Activated CD4-positive, alpha-beta memory T cell treated with anti-CD3 and anti-CD28 coated beads, Interleukin-2, amount 10 ng/mL, durations not matched to agents 7 days and 5 days (primary cell): ENCODE data around the gene RFPL4AL1. TPM values are rescaled to one million over a fixed set of nuclear protein-coding genes. Genes with fewer than 3 reads are reported as not detected.
A peak's percentile ranks its signal among the peaks of the same experiment; 100 is the strongest.

Source experiments
- CTCF ChIA-PET: fragments of 350-600 bp; sonication (Branson Sonifier 250); formaldehyde crosslinking; loops from one replicate; lab custom pipeline; 2021; ENCODE audit warnings: antibody characterized with exemption, inconsistent platforms; lab: Charles Lee
- POLR2A ChIA-PET: fragments of 350-600 bp; sonication (Branson Sonifier 250); formaldehyde crosslinking; loops from one replicate; lab custom pipeline; 2021; ENCODE audit warnings: antibody characterized with exemption; lab: Charles Lee
- DNase-seq: peaks from one replicate; pipeline ENCODE4 v3.0.0-alpha.2; 2020
- H3K27ac Mint-ChIP-seq: one replicate; pipeline ENCODE4 v1.8.0; 2021; ENCODE audit warnings: mild to moderate bottlenecking, mixed read lengths
- H3K27me3 Mint-ChIP-seq: one replicate; pipeline ENCODE4 v1.8.0; 2021; ENCODE audit warnings: mixed read lengths
- H3K36me3 Mint-ChIP-seq: one replicate; pipeline ENCODE4 v1.8.0; 2021; ENCODE audit warnings: low read depth, mixed read lengths
- H3K4me1 Mint-ChIP-seq: one replicate; pipeline ENCODE4 v1.8.0; 2021; ENCODE audit warnings: mixed read lengths
- H3K4me3 Mint-ChIP-seq: one replicate; pipeline ENCODE4 v1.8.0; 2021; ENCODE audit warnings: mild to moderate bottlenecking, mixed read lengths
- H3K9me3 Mint-ChIP-seq: one replicate; pipeline ENCODE4 v1.8.0; 2021; ENCODE audit warnings: mixed read lengths
- total RNA-seq, 2 experiments: library from RNA; stranded (reverse); gene quantifications; one replicate each; pipeline ENCODE4 v1.2.3, GENCODE V29; 2021

Gene RFPL4AL1
- total RNA-seq, 2 experiments from 2014 or later: not detected

DNA sequence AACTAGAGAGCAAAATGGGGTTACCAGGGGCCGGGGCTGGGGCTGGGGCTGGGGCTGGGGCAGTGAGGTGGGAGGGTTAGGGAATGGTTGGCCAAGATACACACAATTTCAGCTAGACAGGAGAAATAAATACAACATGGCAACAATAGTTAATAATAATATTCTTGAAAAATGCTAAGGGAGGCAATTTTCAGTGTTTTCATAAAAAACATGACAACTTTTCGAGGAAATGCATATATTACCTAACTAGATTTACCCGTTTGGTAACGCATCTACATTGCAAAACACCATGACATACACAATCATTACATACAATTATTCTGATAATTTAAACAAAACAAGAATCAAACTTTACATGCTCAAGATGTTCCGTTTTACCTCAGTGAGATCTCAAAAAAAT lies 12.2 kb downstream of the RFPL4AL1 start:
- no peak overlapping the region for H3K4me3 Mint-ChIP-seq
- no peak overlapping the region for H3K27ac Mint-ChIP-seq
- no peak for DNase-seq
- H3K36me3 Mint-ChIP-seq: no peaks in the 10 kb centered on the region
- POLR2A ChIA-PET: no interaction called here
- CTCF ChIA-PET: no interaction called here
- no peaks in the 10 kb centered on the region for H3K9me3 Mint-ChIP-seq
- H3K4me1 Mint-ChIP-seq: no peaks in the 10 kb centered on the region
- no peaks in the 10 kb centered on the region for H3K27me3 Mint-ChIP-seq

DNA sequence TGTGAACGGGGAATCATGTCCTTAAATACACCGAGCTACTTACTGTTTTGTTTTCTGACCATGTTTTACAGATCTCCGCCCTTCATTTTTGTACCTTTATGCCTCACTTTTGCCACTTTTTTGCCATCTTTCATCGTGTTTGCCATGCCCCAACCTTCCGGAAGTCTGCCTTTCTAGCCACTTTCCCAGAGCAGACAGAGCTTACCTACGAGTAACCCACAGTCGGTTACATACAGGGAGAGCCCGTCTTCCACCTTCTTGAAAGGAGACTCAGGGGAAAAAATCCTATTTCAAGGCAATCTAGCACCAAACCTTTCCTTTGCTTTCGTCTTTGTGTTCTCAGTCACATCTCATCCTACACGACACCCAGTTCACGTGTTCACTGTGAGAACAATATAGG lies 26.1 kb downstream of the RFPL4AL1 start:
- no peaks in the 10 kb centered on the region for H3K36me3 Mint-ChIP-seq
- H3K27ac Mint-ChIP-seq: no peak overlapping the region
- CTCF ChIA-PET: interaction anchor here (1.2 kb wide), 1 partner anchor 15 kb away, joined by 3 read pairs; no protein-coding TSS in a partner anchor
- no peaks in the 10 kb centered on the region for H3K27me3 Mint-ChIP-seq
- no peak overlapping the region for H3K4me3 Mint-ChIP-seq
- no peaks in the 10 kb centered on the region for H3K4me1 Mint-ChIP-seq
- POLR2A ChIA-PET: no interaction called here
- no peaks in the 10 kb centered on the region for H3K9me3 Mint-ChIP-seq
- no peak for DNase-seq

DNA sequence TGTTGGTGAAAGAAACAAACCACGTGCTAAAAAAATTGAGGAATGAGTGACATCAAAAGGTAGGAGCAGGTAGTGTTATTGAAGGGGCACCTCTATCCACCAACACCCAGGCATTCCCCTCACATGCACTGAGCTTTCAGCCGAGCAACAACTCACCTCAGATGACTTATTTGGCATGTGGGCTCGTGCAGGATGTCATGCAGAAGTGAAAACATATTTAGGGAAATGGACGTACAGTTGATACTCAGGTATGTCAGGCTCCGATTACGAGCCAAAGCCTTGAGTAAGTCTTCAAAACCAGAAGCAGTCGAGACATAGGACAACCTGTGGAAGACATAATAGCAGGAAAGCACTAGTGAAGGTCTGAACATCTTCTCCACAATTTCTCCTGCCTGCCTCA lies 32.5 kb downstream of the RFPL4AL1 start:
- CTCF ChIA-PET: no interaction called here
- no peaks in the 10 kb centered on the region for H3K36me3 Mint-ChIP-seq

DNA sequence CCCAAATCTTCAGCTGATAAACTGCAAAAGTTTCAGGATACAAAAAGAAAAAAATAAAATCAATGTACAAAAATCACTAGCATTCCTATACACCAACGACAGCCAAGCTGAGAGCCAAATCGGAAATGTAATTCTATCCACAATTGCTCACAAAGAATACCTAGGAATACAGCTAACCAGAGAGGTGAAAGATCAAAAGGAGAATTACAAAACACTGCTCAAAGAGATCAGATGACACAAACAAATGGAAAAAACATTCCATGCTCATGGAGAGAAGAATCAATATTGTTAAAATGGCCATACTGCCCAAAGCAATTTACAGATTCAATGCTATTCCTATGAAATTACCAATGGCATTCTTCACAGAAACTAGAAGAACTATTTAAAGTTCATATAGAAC lies 33.4 kb downstream of the RFPL4AL1 start:
- no peaks in the 10 kb centered on the region for H3K36me3 Mint-ChIP-seq
- no peak overlapping the region for H3K4me3 Mint-ChIP-seq
- H3K27me3 Mint-ChIP-seq: no peaks in the 10 kb centered on the region

More for the DNA sequence above, 32.5 kb downstream of the RFPL4AL1 start:
- Mint-ChIP-seq H3K27me3 (no peaks in the 10 kb centered on the region), H3K4me3 (no peak overlapping the region), H3K9me3 (no peaks in the 10 kb centered on the region), H3K27ac (no peak overlapping the region), H3K4me1 (no peaks in the 10 kb centered on the region)
- POLR2A ChIA-PET: no interaction called here
- no peak for DNase-seq

DNA sequence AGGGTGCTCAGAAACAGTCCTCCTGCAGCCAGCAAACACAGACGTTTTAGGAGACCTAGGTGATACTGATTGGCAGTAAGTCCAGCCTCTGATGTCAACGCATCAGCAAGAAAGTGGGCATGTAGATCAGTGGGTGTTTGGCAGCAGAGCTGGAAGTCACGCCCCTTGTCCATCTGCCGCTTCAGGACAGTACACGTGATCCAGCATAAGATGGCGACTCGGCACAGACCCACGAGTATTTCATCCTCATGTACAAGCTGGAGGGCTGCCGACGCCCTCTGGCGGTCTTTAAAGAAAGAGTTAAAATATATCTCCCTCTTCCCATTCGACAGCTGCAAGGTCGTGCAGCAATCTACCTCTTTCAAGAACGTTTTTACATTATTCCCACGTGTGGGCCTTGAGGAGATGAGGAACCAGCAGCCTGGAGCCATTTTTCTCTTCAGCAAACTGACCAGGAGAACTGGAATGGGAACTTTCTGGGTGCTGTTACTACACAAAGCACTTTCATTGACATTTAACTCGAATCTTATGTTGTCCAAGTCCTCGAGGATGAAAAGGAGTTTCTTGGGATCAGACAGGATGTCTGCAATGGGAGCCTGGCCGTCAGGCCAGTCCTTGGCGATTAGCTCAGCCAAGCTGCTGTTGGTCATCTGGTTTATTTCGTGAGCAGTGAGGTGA lies 40.6 kb downstream of the RFPL4AL1 start:
- no peaks in the 10 kb centered on the region for H3K36me3 Mint-ChIP-seq
- peak; percentile 32 for DNase-seq
- H3K27me3 Mint-ChIP-seq: no peaks in the 10 kb centered on the region
- no peaks in the 10 kb centered on the region for H3K4me1 Mint-ChIP-seq
- POLR2A ChIA-PET: no interaction called here
- H3K27ac Mint-ChIP-seq: no peak overlapping the region
- H3K9me3 Mint-ChIP-seq: peaks cover 8% of the 10 kb centered on the region
- CTCF ChIA-PET: interaction anchor here (0.8 to 4.1 kb wide), 3 partner anchors 15 to 177 kb away, joined by 3 to 23 read pairs (median 3); partner anchors contain the start of gene NLRP11
- no peak overlapping the region for H3K4me3 Mint-ChIP-seq

More for the DNA sequence above, 33.4 kb downstream of the RFPL4AL1 start:
- DNase-seq: no peak
- Mint-ChIP-seq H3K9me3 (peaks cover 4% of the 10 kb centered on the region), H3K27ac (no peak overlapping the region), H3K4me1 (no peaks in the 10 kb centered on the region)
- CTCF ChIA-PET: no interaction called here
- POLR2A ChIA-PET: no interaction called here

DNA sequence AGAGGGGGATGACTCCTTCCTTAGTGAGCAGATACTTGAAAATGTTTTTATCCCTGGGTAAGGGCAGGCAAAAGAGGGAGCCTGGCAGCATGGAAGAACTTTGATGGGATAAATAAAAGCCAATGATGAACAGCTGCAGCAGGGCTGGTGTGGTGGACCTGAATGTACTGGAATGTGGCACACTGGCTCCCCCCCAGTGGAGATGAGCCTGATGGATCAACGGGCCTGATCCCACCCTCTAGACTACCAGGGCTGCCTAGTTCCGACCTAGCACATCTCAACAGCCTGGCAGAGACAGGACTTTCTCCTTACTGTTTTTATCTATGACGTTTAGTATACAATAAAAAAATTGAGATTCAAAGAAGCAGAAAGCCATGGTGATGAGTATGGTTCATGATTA lies 42.4 kb downstream of the RFPL4AL1 start:
- H3K27ac Mint-ChIP-seq: no peak overlapping the region
- no peaks in the 10 kb centered on the region for H3K36me3 Mint-ChIP-seq
- CTCF ChIA-PET: interaction anchor here (4.1 kb wide), 1 partner anchor 179 kb away, joined by 23 read pairs; no protein-coding TSS in a partner anchor
- no peaks in the 10 kb centered on the region for H3K4me1 Mint-ChIP-seq
- POLR2A ChIA-PET: no interaction called here
- peaks cover 12% of the 10 kb centered on the region for H3K9me3 Mint-ChIP-seq
- no peak overlapping the region for H3K4me3 Mint-ChIP-seq
- no peak for DNase-seq
- no peaks in the 10 kb centered on the region for H3K27me3 Mint-ChIP-seq

DNA sequence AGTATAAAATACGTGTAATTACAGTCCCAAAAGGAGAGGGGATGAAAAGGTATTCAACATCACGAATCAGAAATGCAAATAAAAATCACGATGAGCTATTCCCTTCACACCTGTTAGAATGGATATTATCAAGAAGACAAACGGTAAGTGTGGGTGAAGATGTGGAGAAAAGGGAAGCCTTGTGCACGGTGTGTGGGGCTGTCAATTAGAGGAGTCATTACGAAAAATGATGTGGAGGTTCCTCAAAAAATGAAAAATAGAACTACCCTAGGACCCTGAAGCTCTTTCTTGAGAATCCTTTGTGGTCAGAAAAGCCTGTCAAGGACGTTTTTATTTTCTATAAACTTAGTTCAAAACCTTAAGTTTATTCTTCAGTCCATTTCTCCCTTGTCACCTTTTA lies 43.5 kb downstream of the RFPL4AL1 start:
- Mint-ChIP-seq H3K27me3 (no peaks in the 10 kb centered on the region), H3K27ac (no peak overlapping the region), H3K36me3 (no peaks in the 10 kb centered on the region), H3K4me1 (no peaks in the 10 kb centered on the region), H3K9me3 (peaks cover 11% of the 10 kb centered on the region), H3K4me3 (no peak overlapping the region)
- no peak for DNase-seq
- ChIA-PET CTCF (interaction anchor here (4.1 kb wide), 1 partner anchor 180 kb away, joined by 23 read pairs; no protein-coding TSS in a partner anchor), POLR2A (no interaction called here)

DNA sequence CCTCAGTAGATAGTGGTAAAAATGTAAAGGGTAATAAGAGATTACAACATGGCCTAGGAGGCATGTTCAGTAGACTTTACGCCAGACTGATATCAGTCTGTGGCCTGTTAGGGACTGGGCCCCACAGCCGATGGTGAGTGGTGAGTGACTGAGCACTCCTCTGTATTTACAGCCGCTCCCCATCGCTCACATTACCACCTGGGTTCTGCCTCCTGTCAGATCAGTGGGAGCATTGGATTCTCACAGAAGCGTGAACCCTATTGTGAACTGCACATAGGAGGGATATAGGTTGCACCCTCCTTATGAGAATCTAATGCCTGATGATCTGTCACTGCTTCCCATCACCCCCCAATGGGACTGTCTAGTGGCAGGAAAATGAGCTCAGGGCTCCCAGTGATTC lies 45.0 kb downstream of the RFPL4AL1 start:
- no peaks in the 10 kb centered on the region for H3K4me1 Mint-ChIP-seq
- no peaks in the 10 kb centered on the region for H3K36me3 Mint-ChIP-seq
- H3K4me3 Mint-ChIP-seq: no peak overlapping the region
- DNase-seq: no peak
- ChIA-PET POLR2A (no interaction called here), CTCF (no interaction called here)
- peaks cover 8% of the 10 kb centered on the region for H3K9me3 Mint-ChIP-seq
- no peak overlapping the region for H3K27ac Mint-ChIP-seq
- no peaks in the 10 kb centered on the region for H3K27me3 Mint-ChIP-seq

DNA sequence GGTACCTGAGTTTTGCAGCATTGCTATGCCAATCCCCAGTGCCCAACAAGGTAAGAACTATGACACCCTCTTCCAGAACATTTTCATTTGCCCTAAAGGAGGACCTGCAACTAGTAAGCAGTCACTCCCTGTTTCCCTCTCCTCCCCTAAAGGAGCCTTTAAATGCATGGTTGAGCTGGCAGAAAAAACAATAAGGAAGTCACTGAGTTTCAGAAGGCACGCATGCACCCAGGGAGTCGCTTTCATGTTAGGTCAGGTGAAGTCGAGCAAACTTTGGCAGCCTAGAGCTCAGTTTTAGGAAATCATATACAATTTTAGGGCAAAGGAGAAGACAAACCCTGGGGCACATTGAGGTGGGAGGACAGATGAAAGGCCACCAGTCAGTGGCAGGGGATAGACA lies 51.1 kb downstream of the RFPL4AL1 start:
- CTCF ChIA-PET: no interaction called here
- DNase-seq: no peak

More for the DNA sequence above, 51.1 kb downstream of the RFPL4AL1 start:
- POLR2A ChIA-PET: no interaction called here
- Mint-ChIP-seq H3K4me1 (no peaks in the 10 kb centered on the region), H3K27me3 (no peaks in the 10 kb centered on the region), H3K4me3 (no peak overlapping the region), H3K27ac (no peak overlapping the region), H3K9me3 (peaks cover 10% of the 10 kb centered on the region), H3K36me3 (no peaks in the 10 kb centered on the region)

Other genes starting within 250 kb of the RFPL4AL1 start
- gene SBK2, start 232.0 kb upstream of the RFPL4AL1 start, total RNA-seq: not detected
- not detected for gene SBK3, start 223.6 kb upstream of the RFPL4AL1 start, total RNA-seq
- 1 to 10 TPM; 6.4 to 6.6 TPM for gene ZNF579, start 188.3 kb upstream of the RFPL4AL1 start, total RNA-seq
- 10 to 100 TPM; 10.9 to 11.7 TPM for gene FIZ1, start 169.6 kb upstream of the RFPL4AL1 start, total RNA-seq
- gene ZNF524, start 168.8 kb upstream of the RFPL4AL1 start, total RNA-seq: 10 to 100 TPM; 35.4 to 37.3 TPM
- 10 to 100 TPM; 15.3 to 15.4 TPM for gene ZNF865, start 163.5 kb upstream of the RFPL4AL1 start, total RNA-seq
- 1 to 10 TPM; 6.4 to 7.4 TPM for gene ZNF784, start 144.6 kb upstream of the RFPL4AL1 start, total RNA-seq
- gene ZNF580, start 128.1 kb upstream of the RFPL4AL1 start, total RNA-seq: 10 to 100 TPM; 35.7 to 39.7 TPM
- gene ZNF581, start 125.5 kb upstream of the RFPL4AL1 start, total RNA-seq: 10 to 100 TPM; 26.6 to 30.1 TPM
- gene CCDC106, start 120.9 kb upstream of the RFPL4AL1 start, total RNA-seq: 1 to 10 TPM; 3.7 to 3.8 TPM
- gene U2AF2, start 114.1 kb upstream of the RFPL4AL1 start, total RNA-seq: 100 to 1,000 TPM; 204 to 213 TPM
- 10 to 100 TPM; 63.9 to 64.5 TPM for gene EPN1, start 93.9 kb upstream of the RFPL4AL1 start, total RNA-seq
- gene NLRP9, start 30.7 kb upstream of the RFPL4AL1 start, total RNA-seq: not detected
- gene RFPL4A, start 10.0 kb upstream of the RFPL4AL1 start, total RNA-seq: not detected
- gene NLRP11, start 62.9 kb downstream of the RFPL4AL1 start, total RNA-seq: not detected
- gene NLRP4, start 67.4 kb downstream of the RFPL4AL1 start, total RNA-seq: not detected
- not detected for gene NLRP13, start 163.2 kb downstream of the RFPL4AL1 start, total RNA-seq
- gene NLRP8, start 178.7 kb downstream of the RFPL4AL1 start, total RNA-seq: not detected
- not detected for gene NLRP5, start 217.7 kb downstream of the RFPL4AL1 start, total RNA-seq